RWPE1 (cell line): ENCODE data around the gene CRIP1.

ENCODE experiments used
- CTCF ChIA-PET: fragments of 350-600 bp; sonication (Branson Sonifier 250); formaldehyde crosslinking; extraction: SDS; loops from one replicate; lab custom pipeline; 2021; lab: Yijun Ruan, JAX
- POLR2A ChIA-PET: fragments of 400-600 bp; formaldehyde crosslinking; extraction: SDS; loops from one replicate; lab custom pipeline; 2020; ENCODE audit warnings: antibody characterized with exemption; ENCODE audit not compliant: low non-redundant PET; lab: Yijun Ruan, JAX
- DNase-seq: peaks from one replicate; pipeline ENCODE4 v3.0.0; 2012; ENCODE audit warnings: low spot score
- H3K27ac ChIP-seq: fragments of 450-650 bp; 2 replicates; pipeline ENCODE4 v1.5.1; 2017
- TF ChIP-seq, protein P1 (sequence below): fragments of 450-650 bp; conservative IDR thresholded peaks from 2 replicates; pipeline ENCODE4 v1.5.1; 2017; ENCODE audit warnings: low read depth, mild to moderate bottlenecking

Gene CRIP1

GRCh38 chr14:105498430-105499255 lies 12.0 kb downstream of the CRIP1 start:
- DNase-seq, result no peak
- ChIA-PET POLR2A (no interaction called here), CTCF (no interaction called here)
- TF ChIP-seq, protein P1, sequence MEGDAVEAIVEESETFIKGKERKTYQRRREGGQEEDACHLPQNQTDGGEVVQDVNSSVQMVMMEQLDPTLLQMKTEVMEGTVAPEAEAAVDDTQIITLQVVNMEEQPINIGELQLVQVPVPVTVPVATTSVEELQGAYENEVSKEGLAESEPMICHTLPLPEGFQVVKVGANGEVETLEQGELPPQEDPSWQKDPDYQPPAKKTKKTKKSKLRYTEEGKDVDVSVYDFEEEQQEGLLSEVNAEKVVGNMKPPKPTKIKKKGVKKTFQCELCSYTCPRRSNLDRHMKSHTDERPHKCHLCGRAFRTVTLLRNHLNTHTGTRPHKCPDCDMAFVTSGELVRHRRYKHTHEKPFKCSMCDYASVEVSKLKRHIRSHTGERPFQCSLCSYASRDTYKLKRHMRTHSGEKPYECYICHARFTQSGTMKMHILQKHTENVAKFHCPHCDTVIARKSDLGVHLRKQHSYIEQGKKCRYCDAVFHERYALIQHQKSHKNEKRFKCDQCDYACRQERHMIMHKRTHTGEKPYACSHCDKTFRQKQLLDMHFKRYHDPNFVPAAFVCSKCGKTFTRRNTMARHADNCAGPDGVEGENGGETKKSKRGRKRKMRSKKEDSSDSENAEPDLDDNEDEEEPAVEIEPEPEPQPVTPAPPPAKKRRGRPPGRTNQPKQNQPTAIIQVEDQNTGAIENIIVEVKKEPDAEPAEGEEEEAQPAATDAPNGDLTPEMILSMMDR, result no peak
- peak overlapping the region; percentile 100 for H3K27ac ChIP-seq

DNA sequence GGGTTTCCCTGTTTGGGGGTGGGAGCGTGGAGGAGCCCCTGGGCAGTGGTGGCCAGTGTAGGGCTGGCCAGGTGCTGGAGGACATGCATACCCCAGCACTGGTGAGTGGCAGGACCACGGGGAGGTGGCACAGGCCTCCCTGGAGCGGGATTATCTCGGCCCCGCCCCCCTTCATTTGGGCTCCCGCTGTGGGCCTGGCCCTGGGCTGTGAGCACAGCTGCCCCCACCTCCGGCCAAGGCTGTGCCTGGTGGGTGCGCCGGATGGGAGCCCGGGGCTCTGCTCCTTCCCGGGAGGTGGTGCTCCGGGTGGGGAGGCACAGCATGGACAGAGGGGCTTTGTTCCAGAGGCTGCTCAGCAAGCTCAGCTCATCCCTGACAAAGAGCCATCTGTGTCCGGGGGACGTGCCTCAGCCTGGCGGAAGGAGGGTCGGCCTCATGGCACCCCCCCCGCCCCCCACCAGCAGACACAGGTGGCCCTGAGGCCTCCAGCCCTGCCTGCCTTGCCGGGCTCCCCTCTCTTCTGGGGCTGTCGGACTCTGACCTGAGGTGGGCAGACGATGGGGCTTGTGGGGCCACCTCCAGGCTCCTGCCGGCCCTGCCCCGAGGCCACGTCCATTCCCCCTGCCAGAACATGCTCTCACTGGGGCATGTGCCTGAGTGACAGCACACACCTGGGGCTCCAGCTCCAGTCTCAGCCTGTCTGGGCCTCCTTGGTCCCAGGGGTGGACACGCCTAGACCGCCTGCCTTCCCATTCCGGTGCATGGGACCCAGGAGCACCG lies 12.8 kb downstream of the CRIP1 start:
- CTCF ChIA-PET, result interaction anchor here (1.5 kb wide), 1 partner anchor 29 kb away, joined by 5 read pairs; no protein-coding TSS in a partner anchor
- TF ChIP-seq, protein P1, result no peak
- H3K27ac ChIP-seq, result peak overlapping the region; percentile 100
- DNase-seq, result no peak
- POLR2A ChIA-PET, result no interaction called here

DNA sequence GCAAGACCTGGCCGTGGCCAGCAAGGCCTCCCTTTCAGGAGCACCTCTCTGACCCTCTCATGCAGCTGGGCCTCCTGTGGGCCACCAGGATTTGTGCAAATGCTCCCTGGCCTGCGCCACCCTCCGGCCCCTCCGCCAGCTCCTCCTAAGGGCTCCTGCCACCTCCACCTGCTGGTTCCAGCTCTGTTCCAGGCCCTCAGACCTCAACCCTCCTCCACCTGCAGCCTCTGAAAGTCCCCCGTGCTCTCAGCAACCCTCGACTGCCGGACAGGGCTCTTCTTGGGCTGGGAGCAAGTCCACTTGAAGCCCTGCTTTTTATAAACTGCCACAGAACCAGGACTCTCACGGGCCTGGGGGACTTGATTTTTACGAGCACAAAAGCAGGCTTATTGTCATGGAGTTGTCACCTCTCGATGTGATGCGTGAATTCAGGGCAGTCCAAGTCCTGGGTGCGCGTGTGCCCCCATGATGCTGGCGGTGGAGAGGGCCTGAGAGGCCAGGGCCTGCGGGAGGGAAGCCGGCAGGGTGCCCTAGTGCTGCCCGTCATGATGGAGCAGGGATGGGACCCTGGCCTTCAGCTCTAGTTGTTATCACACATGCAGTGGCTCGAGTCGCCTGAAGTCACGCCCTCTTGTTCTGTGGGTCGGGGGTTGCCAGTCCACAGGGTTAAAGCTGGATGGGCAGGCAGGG lies 13.5 kb downstream of the CRIP1 start:
- no peak for DNase-seq
- ChIA-PET POLR2A (no interaction called here), CTCF (interaction anchor here (1.5 kb wide), 1 partner anchor 28 kb away, joined by 5 read pairs; no protein-coding TSS in a partner anchor)
- TF ChIP-seq, protein P1, result no peak
- H3K27ac ChIP-seq, result peak overlapping the region; percentile 100

- TF ChIP-seq, protein P1, result no peak
- no peak for DNase-seq
- CTCF ChIA-PET, result interaction anchor here (1.5 kb wide), 1 partner anchor 27 kb away, joined by 5 read pairs; no protein-coding TSS in a partner anchor
- POLR2A ChIA-PET, result no interaction called here
- peak overlapping the region; percentile 100 for H3K27ac ChIP-seq
Observed at GRCh38 chr14:105500726-105501101, 14.0 kb downstream of the CRIP1 start.

DNA sequence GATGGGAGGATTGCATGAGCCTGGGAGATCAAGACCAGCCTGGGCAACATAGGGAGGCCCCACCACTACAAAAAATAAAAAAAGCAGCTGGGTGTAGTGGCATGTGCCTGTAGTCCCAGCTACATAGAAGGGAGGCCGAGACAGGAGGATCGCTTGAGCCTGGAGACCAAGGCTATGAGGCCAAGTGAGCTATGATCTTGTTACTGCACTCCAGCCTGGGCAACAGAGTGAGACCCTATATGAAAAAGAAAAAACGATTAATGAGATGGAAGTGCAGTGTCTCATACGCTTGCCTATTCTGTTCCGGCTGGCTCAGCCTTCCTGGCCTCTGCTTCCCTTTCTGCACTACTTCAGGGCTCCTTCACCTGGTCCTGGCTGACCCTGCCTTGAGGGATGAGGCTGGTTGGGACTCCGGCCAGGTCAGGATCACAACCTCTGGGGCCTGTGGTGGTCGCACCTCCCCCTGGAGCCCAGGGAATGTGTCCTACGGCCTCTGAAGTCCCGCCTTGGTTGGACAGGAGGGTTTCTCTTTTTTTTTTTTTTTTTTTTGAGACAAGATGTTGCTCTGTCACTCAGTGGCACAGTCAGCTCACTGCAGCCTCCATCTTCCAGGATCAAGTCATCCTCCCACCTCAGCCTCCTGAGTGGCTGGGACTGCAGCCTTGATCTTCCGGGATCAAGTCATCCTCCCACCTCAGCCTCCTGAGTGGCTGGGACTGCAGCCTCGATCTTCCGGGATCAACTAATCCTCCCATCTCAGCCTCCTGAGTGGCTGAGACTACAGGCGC lies 15.0 kb downstream of the CRIP1 start:
- H3K27ac ChIP-seq, result no peak overlapping the region
- DNase-seq, result no peak
- CTCF ChIA-PET, result interaction anchor here (1.2 kb wide), 1 partner anchor 21 kb away, joined by 3 read pairs; no protein-coding TSS in a partner anchor
- POLR2A ChIA-PET, result no interaction called here
- TF ChIP-seq, protein P1, result no peak
